Measurements from ENCODE around the gene ZBTB2. TPM values are rescaled to one million over a fixed set of nuclear protein-coding genes. Genes with fewer than 3 reads are reported as not detected.

ZBTB2 gene
- total and polyA plus RNA-seq, 2 of the 4 experiments (the other 2 are of a cell fraction) = 11.8 to 17.7 TPM

GRCh38 chr6:151352410-151353396 lies 38.7 kb downstream of the ZBTB2 start (continued):
- TF ChIP-seq CTCF (conservative IDR thresholded peaks at IDR 0.05; ENCODE audit: low read depth, low read length) (no peak), MAZ (IDR thresholded peaks at IDR 0.05; ENCODE audit: borderline replicate concordance, low read depth, low read length) (no peak)

Data from IMR-90 (cell line).